Measurements from ENCODE around the gene MRRF.

The MRRF gene

DNA sequence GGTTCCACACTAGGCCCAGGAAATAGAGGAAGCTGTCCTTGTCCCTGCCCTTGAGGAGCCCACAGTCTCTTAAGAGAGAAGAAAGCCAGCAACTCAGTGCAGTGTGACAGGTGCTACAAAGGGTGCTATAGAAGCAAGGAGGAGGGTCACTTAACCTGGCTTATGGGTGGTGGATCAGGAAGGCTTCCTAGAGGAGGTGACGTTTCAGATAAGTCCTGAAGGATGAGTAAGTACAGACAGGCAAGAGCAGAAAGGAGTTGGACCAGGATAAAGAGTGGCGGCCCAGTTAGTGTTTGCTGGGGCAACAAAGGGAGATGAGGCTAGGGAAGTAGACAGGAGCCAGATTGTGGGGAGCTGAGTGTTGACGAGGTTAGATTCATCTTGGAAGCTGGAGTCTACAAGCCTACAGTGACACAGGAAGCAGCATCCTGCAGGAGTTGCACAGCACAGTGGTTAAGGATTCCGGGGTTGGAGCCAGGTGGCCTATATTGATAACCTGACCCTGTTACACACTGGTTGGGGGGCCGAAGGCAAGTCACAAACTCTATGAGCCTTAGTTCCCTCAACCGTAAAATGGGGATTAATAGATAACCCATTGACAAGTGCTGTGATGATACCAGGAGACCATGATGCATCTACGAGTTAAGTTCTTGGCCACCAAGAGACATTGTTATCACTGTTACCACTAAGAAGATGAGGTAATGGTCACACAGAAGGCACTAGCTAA, 30.5 kb upstream of the MRRF start:
- peaks cover 18% of the 10 kb centered on the region for H3K27me3 ChIP-seq (ENCODE audit: control insufficient read depth, low read length)
- H3K36me3 ChIP-seq (ENCODE audit: control insufficient read depth, low read length) = no peaks in the 10 kb centered on the region
- no peaks in the 10 kb centered on the region for H3F3A ChIP-seq (ENCODE audit: control insufficient read depth, insufficient read depth)
- no peaks in the 10 kb centered on the region for H3K4me1 ChIP-seq (ENCODE audit: control insufficient read depth, low read length)
- H3K4me3 ChIP-seq (ENCODE audit: low read length) = no peak overlapping the region
- no peaks in the 10 kb centered on the region for H3K79me2 ChIP-seq (ENCODE audit: control insufficient read depth, low read length)
- H4K20me1 ChIP-seq (ENCODE audit: control insufficient read depth, insufficient read depth, low read depth, low read length) = no peaks in the 10 kb centered on the region
- H3K27ac ChIP-seq (ENCODE audit: low read depth, low read length) = no peak overlapping the region
- TF ChIP-seq EZH2phosphoT487 (IDR thresholded peaks at IDR 0.05; ENCODE audit: borderline replicate concordance, low read length) = no peak
- TF ChIP-seq, protein P1, sequence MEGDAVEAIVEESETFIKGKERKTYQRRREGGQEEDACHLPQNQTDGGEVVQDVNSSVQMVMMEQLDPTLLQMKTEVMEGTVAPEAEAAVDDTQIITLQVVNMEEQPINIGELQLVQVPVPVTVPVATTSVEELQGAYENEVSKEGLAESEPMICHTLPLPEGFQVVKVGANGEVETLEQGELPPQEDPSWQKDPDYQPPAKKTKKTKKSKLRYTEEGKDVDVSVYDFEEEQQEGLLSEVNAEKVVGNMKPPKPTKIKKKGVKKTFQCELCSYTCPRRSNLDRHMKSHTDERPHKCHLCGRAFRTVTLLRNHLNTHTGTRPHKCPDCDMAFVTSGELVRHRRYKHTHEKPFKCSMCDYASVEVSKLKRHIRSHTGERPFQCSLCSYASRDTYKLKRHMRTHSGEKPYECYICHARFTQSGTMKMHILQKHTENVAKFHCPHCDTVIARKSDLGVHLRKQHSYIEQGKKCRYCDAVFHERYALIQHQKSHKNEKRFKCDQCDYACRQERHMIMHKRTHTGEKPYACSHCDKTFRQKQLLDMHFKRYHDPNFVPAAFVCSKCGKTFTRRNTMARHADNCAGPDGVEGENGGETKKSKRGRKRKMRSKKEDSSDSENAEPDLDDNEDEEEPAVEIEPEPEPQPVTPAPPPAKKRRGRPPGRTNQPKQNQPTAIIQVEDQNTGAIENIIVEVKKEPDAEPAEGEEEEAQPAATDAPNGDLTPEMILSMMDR (IDR thresholded peaks at IDR 0.05; ENCODE audit: low read depth, low read length, poor library complexity, severe bottlenecking) = no peak
- no peak overlapping the region for H3K4me2 ChIP-seq (ENCODE audit: low read length)
- no peaks in the 10 kb centered on the region for H3K9me3 ChIP-seq (ENCODE audit: control insufficient read depth, insufficient read depth, low read length)
- H3K9me2 ChIP-seq (replicated peaks; ENCODE audit: control insufficient read depth, low read length) = no peaks in the 10 kb centered on the region

DNA sequence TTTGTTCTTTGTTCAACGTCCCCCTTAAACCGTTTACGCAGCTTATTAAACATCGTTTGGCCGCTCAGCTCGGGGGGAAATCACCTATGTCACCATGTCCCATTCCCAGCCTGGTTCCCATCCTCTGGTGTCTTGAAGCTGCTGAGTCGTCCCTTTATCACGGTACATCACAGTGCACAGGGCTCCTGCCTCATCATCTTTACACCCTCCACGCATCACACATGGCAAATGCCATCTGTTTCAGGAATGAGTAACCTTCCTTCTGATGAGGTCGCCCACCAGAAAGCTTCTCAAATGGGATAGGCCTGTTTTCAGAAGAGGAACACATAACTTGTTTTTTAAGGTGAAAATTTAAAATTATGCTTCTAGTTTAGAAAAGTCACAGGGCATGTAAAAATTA, 28.0 kb upstream of the MRRF start:
- Histone ChIP-seq H3K4me2 (ENCODE audit: low read length) (no peak overlapping the region), H4K20me1 (ENCODE audit: control insufficient read depth, insufficient read depth, low read depth, low read length) (no peaks in the 10 kb centered on the region), H3K27ac (ENCODE audit: low read depth, low read length) (no peak overlapping the region), H3K4me3 (ENCODE audit: low read length) (no peak overlapping the region), H3K27me3 (ENCODE audit: control insufficient read depth, low read length) (peaks cover 3% of the 10 kb centered on the region; the same call in 1 of the 2 replicates), H3K9me2 (replicated peaks; ENCODE audit: control insufficient read depth, low read length) (no peaks in the 10 kb centered on the region), H3K36me3 (ENCODE audit: control insufficient read depth, low read length) (peaks cover 17% of the 10 kb centered on the region), H3K4me1 (ENCODE audit: control insufficient read depth, low read length) (no peaks in the 10 kb centered on the region), H3F3A (ENCODE audit: control insufficient read depth, insufficient read depth) (no peaks in the 10 kb centered on the region), H3K9me3 (ENCODE audit: control insufficient read depth, insufficient read depth, low read length) (no peaks in the 10 kb centered on the region), H3K79me2 (ENCODE audit: control insufficient read depth, low read length) (no peaks in the 10 kb centered on the region)
- TF ChIP-seq, protein P1 (IDR thresholded peaks at IDR 0.05; ENCODE audit: low read depth, low read length, poor library complexity, severe bottlenecking) = no peak
- TF ChIP-seq EZH2phosphoT487 (IDR thresholded peaks at IDR 0.05; ENCODE audit: borderline replicate concordance, low read length) = no peak

DNA sequence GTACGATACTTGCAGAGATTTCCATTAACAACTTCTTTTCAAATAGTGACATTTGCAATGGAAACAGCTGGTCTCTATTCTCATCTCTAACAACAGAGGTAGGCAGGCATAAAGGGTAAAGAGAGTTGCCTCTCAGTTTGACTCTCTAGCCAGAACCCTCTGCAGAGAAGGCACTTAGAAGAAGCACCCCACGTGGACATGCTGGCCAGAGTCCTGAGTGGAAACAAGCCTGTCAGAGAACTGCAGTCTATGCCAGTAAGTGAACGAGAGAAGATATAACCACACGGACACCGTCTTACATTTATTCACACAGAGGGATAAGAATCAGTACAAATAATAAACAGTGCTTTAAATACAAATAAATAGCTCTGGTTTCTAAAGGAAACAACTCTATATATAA, 25.0 kb upstream of the MRRF start:
- TF ChIP-seq EZH2phosphoT487 (IDR thresholded peaks at IDR 0.05; ENCODE audit: borderline replicate concordance, low read length) = no peak
- TF ChIP-seq, protein P1 (IDR thresholded peaks at IDR 0.05; ENCODE audit: low read depth, low read length, poor library complexity, severe bottlenecking) = no peak
- peaks cover 44% of the 10 kb centered on the region for H3K36me3 ChIP-seq (ENCODE audit: control insufficient read depth, low read length)

More for the DNA sequence above, 25.0 kb upstream of the MRRF start:
- Histone ChIP-seq H3K4me2 (ENCODE audit: low read length) (no peak overlapping the region), H3K9me2 (replicated peaks; ENCODE audit: control insufficient read depth, low read length) (no peaks in the 10 kb centered on the region), H3K79me2 (ENCODE audit: control insufficient read depth, low read length) (no peaks in the 10 kb centered on the region), H3K9me3 (ENCODE audit: control insufficient read depth, insufficient read depth, low read length) (no peaks in the 10 kb centered on the region), H3K4me3 (ENCODE audit: low read length) (no peak overlapping the region), H3K4me1 (ENCODE audit: control insufficient read depth, low read length) (no peaks in the 10 kb centered on the region), H3F3A (ENCODE audit: control insufficient read depth, insufficient read depth) (no peaks in the 10 kb centered on the region), H3K27ac (ENCODE audit: low read depth, low read length) (no peak overlapping the region), H3K27me3 (ENCODE audit: control insufficient read depth, low read length) (no peaks in the 10 kb centered on the region), H4K20me1 (ENCODE audit: control insufficient read depth, insufficient read depth, low read depth, low read length) (no peaks in the 10 kb centered on the region)

Data from DOHH2 (cell line).